Hematopoietic multipotent progenitor cell (in vitro differentiated cells): ENCODE measurements around the gene TDP2. TPM values are rescaled to one million over a fixed set of nuclear protein-coding genes. Genes with fewer than 3 reads are reported as not detected.

Experiments used
- DNase-seq, 3 donors: peaks; one replicate each; pipeline ENCODE4 v3.0.0-alpha.2; 2011 to 2015; ENCODE audit warnings: low read depth in 2 of 3, low spot score in 2 of 3
- total RNA-seq: library from RNA; depleted of rRNA; stranded (reverse); fragments of >200 nt; gene quantifications from one replicate; pipeline ENCODE4 v1.2.3, GENCODE V29; 2012

Gene TDP2, protein sequence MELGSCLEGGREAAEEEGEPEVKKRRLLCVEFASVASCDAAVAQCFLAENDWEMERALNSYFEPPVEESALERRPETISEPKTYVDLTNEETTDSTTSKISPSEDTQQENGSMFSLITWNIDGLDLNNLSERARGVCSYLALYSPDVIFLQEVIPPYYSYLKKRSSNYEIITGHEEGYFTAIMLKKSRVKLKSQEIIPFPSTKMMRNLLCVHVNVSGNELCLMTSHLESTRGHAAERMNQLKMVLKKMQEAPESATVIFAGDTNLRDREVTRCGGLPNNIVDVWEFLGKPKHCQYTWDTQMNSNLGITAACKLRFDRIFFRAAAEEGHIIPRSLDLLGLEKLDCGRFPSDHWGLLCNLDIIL
- 11.8 TPM for total RNA-seq

DNA sequence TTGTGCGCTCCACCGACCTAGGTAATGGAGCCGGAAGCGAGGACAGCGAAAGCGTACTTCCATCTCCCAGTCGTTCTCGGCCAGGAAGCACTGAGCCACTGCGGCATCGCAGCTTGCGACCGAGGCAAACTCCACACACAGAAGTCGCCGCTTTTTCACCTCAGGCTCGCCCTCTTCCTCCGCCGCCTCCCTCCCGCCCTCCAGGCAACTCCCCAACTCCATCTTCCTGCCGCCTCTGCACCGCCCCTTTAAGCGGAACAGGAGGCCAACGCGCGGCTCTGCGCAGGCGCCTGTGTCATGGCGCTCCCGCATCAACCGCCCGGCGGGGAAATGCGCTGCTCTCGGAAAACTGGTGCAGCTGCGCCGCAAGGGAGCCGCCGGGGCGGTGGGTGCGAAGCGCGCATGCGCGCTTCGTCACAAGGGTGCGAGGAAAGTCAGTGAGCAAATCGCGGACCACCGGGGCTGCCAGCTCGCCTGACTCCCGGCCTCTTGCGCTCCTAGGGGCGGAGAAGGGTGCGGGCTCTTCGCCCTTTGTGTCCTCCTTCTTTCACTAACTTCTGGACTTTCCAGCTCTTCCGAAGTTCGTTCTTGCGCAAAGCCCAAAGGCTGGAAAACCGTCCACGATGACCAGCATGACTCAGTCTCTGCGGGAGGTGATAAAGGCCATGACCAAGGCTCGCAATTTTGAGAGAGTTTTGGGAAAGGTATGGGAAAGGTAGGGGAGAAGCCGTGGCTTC, at the start of gene TDP2, which contains the start of gene ACOT13:
Gene TDP2, minus strand, starts transcription at position 259 of the 737 bp plus-strand sequence. Its CDS starts 37 bp downstream, at position 222.
Gene ACOT13, plus strand, starts transcription at position 437 of the 737 bp plus-strand sequence. Its CDS starts 187 bp downstream, at position 624.
- DNase-seq = peak; percentile 98 to 100 (median 99)

DNA sequence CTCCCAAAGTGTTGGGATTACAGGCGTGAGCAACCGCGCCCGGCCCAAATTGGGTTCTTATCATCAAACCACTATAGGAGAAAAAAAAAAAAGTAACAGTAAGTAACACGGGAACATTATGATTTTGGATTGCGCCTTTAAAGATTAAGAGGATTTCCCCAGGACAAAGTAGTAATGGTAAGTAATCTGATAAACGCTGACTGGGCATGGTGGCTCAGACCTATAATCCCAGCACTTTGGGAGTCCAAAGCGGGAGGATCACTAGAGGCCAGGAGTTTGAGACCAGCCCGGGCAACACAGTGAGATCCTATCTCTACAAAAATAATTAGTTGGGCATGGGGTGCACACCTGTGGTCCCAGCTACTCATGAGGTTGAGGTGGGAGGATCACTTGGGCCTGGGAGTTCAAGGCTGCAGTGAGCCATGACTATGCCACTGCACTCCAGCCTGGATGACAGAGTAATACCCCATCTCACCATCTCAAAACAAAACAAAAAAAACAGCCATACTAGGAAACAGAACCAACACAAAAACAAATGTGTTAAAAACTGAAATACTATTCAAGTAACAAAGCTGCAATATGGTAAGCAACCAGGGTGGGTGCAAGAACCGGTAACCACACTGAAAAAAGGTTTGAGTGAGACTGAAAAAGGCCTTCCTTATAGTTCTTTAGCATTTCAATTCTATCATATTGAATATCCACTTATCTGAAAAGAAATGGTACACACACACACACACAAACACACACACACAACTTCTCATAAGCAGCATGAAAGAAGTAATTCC, 44.0 kb upstream of the TDP2 start:
- no peak for DNase-seq

DNA sequence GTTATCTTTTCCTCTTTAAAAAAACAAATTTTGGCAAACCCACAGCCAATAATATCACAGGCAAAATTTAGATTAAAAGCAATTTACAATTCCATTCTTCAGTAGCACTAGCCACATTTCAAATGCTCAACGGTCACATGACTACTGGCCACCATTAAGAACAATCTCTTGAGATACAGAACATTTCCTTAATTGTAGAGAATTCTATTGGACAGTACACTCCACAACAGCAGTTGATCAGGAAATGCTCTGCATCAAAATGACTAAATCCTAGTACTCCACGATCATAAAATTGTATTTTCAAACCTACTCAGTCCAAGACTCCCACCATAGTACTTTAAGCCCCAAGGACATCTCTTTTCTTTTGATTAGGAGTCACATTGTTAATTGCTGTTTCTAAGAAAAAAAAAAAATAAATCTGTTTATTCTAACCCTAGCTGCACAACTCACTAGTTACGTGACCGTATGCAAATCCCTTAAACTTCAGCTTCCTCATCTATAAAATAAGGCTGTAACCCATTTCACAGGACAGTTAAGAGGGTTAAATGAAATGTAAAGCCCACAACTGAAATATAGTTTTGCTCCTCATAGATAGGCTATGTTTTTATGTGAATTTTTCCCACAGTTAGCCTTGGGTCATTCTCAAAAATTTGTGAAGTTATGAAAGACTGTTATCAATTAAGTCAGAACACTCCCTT, 42.5 kb upstream of the TDP2 start:
- DNase-seq = no peak

DNA sequence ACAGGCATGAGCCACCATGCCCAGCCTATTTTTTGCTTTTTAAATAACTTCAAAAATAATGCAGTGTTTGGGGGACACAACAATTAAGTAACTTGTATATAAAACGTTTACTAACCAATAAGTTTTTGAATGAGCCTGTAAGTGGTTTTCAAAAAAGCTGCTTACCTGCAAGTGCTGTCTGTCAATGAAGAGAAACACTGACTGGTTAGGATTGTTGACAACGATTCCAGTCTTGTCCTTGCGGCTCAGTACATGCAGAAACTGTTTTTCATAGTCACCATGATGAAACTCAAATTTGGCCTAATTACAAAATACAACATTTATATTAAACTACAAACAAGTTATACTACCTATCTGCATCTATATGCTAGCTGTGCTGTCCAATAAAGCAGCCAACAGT, 41.9 kb upstream of the TDP2 start:
- no peak for DNase-seq

DNA sequence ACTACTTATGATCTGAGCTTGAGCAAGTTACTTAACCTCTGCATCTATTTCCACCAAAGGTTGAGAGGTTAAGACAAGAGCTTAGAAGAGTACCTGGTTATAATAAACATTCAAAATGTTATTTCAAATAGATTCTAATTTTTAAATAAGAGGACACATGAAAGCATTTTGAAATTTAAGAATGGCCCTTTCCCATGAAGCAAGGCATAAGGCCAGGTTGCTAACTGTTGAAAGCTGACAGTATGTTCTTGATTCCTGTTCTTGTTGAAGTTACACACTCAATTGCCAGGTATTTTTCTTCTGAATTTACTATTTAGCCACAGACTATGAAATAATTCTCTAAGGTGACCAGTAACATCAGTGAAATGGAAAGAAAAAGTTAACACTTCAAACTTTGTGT, 37.8 kb upstream of the TDP2 start:
- DNase-seq = no peak

DNA sequence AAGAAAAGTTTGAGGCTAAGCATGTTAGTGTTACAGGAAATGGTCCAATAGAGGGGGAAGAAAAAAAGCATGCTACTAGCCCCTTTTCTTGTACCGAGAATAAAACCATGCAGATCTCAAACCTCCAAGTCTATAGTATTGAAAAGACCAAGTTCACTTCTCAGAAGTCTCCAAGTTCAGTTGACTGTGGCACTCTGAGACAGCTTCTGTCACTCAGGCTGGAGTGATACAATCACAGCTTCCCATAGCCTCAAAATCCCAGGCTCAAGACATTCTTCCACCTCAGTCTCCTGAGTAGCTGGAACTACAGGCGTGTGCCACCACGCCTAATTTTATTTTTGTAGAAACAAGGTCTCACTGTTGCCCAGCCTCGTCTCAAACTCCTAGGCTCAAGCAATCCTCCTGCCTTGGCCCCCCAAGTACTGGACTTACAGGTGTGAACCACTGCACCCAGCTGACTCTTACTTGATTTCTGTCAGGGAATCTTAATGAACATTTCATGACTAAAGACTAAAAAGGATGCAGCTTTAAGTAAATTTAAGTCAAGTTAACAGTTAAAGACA, 36.1 kb upstream of the TDP2 start:
- DNase-seq = no peak

DNA sequence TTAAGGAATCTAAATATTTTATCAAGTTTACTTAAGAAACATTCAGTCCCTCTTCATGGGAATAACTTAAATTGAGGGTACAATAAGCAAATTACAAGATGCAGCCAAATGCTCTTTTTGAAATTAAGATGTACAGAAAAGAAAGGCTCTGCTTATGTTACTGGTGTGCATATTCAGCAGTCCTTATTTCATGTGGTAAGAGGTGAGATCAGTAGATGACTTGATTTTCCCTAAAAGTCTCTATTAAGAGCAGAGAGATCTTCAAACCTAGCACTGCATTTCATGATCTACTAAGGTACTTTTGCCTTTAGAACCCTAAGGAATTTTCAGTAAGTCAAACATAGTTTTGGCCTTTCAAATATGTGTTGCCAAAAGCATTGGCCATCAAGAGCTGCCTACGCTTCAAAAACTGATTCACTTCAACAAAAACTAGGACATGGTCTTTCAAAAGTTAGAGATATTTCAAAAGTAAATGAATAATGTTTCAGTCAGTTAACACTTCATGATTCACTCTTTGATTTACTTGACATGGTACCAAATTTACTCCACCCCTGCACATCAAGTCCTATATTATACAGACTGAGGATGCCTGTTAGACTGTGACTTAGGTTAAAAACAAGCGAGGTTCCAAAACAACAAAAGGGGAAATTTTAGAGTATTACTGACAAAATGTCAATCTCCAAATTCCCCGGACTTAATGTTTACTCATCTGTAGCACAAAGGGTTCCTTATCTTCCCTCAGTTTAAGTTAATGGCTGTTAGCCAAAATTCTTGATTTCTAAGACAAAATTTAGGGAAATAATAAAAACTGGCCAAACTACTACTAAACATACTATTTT, 33.0 kb upstream of the TDP2 start:
- no peak for DNase-seq

DNA sequence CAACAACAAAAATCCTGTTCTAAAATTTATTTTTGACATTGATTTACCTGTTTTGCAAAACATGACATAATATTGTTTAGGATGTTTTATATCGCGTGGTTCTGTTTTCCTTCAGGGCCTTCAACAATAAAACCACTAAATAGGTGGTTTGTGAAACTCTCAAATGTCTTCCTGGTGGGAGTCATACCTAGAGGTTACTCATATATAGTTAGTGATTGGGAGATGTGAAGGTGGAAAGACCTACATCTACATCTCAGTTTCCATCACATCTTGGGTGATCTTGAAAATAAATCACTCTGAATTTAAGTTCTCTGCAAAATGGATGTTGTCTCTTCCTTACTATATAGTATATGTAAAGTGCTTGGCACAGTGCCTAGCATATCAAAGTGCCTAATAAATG, 29.4 kb upstream of the TDP2 start:
- no peak for DNase-seq

DNA sequence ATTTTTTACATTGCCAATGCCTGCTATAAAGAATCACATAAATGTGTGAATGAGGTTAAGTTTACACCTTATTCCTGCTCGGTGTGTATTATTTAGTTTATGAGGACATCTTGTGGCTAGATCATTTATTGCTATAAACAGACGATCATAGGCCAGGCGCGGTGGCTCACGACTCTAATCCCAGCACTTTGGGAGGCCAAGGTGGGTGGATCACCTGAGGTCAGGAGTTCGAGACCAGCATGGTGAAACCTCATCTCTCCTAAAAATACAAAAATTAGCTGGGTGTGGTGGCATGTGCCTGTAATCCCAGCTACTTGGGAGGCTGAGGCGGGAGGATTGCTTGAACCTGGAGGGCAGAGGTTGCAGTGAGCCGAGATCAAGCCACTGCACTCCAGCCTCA, 28.9 kb upstream of the TDP2 start:
- peak in 2 of 3 donors; percentile 50 to 76 for DNase-seq

DNA sequence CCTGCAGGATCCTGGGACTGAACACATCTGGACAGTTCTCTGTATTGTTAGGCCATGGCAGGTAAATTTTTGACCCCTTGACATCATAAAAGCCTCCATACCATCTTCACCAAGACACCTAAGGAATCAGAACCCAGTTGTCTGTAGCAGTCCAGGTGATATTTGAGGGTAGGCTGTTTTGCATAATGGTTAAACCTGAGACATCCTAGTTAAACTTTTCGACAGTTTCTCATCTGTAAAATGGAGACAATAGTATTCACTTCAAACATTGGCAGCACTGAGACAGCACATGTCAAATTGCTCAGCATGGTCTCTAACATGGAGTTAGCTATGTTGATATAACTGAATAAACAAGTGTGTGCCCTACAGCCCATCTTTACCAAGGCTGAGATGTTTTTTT, 27.5 kb upstream of the TDP2 start:
- DNase-seq = no peak

DNA sequence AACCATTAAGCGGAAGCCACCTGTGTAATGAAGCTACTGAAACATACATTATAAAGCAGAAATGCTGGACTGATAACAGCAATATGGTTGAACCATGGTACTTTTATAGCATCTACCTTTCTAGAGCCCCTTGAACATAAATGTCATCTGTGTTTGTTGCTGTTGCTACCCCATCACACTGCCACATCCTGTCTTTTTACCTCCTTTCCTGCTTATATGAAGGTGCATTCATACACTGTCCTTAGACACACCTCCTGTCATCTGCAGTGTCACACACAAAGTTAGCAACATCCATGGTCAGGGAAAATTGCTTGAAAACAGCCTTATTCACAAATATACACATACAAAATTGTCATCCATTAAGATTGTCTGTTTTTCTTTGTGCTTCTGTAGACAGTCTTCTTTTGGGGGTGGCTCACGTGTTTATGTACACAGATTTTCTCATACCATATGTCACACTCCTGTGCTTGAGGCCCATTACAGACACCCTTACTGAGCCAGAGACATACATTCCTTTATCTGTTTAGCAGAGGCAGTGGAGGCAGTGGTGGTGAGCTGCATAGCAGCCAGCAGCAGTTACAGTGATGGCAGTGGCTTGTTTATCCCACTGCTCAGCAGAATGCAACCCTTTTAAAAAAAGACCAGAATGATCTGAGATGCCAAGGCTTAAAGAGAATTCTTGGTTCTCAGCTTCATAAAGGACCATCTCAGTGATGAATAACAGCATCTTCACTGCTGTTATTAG, 26.3 kb upstream of the TDP2 start:
- no peak for DNase-seq

DNA sequence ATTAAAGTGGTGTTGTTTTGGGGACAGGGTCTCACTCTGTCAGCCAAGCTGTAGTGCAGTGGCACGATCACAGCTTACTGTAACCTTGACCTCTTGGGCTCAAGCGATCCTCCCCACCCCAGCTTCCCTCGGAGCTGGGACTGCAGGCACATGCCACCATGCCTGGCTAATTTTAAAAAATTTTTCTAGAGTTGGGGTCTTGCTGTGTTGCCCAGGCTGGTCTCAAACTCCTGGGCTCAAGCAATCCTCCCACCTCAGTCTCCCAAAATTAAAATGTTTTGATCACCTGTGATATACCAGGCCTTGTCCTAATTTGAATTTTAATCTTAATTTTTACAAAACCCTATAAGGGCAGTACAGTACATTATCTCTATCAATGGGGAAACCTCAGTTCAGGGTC, 25.7 kb upstream of the TDP2 start:
- DNase-seq = no peak

DNA sequence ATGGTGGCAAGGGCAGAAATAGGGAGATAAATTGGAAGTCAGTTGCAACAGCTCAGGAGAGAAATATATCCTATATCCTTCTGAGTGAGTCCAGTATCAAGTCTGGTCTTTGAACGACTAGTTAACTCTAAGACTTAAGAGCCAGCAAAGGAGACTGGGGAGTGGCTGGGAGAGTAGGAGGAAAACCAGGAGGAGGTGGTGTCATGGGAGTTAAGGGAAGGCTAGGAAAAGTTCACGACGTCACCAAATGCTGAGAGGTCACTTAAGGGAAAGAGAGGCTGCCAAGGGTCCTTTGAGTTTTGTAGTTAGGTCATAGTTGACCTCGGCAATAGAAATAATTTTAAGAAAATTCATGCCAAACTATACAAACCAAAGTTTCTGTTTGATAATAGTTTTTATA, 25.3 kb upstream of the TDP2 start:
- DNase-seq = no peak

DNA sequence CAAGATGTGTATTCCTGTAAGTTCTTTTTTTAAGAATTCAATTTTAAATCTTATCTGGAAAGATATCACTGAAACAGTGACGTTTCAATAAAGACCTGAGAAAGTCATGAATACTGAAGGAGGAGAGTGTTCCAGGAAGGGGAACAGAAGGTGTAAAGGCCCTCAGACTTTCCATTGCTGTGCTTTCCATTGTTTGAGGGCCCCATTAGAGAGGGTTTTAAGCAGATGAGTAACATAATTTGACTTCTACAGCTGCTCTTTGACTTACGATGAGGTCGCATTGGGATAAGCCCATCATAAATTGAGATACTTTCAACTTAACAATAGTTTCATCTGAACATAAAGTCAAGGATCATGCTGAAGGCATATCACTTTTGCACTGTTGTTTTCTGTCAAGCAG, 24.9 kb upstream of the TDP2 start:
- DNase-seq = no peak

DNA sequence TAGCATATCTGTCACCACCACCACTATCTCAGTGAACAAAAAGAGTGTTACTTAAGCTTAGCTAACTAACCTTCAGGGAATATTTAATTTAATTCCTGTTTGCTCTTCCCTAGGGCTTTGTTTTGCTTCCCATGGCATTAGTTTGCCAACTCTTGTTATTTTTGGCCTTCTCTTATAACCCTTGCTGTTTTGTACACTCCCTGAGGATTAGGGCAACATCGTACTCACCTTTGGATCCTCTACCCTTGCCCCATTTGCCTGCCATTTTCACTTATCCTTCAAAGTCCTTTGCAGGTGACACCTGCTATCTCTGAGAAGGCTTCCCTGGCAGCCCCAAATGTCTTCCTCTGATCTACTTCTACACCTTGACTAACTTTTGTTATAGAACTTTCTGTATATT, 23.9 kb upstream of the TDP2 start:
- no peak for DNase-seq

DNA sequence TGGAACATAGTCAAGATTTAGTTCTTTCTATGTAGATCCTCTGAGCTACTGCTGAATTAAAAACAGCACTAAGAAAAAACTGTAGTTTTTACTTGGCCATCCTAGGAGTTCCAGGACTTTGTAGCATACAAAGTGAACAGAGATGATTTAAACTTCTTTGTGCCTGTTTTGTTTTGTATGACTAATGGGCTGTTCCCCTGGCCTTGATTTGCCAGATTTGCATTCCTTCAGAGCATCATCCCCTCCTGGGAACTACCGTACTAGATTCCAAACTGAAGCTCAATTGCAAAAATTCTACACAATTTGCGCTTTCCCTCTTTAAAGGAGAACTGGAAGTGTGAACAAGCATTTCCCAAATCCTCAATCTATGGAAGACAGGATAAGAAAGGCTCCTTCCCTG, 23.3 kb upstream of the TDP2 start:
- DNase-seq = no peak

DNA sequence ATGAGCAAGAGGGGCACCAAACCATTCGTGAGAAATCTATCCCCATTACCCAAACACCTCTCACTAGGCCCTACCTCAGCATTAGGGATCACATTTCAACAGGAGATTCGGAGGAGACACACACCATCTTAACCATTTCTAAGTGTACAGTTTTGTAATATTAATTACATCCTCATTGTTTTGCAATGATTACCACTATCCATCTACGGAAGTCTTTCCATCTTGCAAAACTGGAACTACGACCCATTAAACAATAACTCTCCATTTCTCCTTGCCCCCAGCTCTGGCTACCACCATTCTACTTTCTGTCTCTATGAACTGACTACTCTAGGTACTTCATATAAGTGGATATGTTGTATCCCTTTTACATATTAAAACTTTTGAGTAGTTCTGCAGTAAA, 20.2 kb upstream of the TDP2 start:
- DNase-seq = no peak

DNA sequence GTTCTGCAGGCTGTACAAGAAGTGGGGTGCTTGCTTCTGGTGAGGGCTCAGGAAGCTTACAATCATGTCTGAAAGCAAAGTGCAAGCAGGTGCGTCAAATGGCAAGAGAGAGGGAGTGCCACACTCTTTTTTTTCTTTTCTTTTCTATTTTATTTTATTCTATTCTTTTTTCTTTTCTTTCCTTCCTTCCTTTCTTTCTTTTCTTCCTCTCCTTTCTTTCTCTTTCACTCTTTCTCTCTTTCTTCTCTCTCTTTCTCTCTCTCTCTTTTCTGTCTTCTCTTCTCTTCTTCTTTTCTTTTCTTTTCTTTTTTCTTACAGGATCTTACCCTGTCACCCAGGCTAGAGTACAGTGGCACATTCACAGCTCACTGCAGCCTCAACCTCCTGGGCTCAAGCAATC, 19.7 kb upstream of the TDP2 start:
- DNase-seq = no peak
